Adipose tissue (tissue), 3 donors: ENCODE measurements around the gene SCAMP2. TPM values are rescaled to one million over a fixed set of nuclear protein-coding genes. Genes with fewer than 3 reads are reported as not detected.

Source experiments
- H3K27ac ChIP-seq: one replicate; pipeline ENCODE4 v1.5.1; 2013; ENCODE audit warnings: low read depth, low read length
- WGBS, 3 donors: extraction: QIAGEN DNeasy Blood & Tissue Kit; methylation state at CpG; one replicate each; pipeline ENCODE4 v1.1.7; 2013; 5-methylcytosine and 5-hydroxymethylcytosine counted together
- polyA plus RNA-seq, 3 donors: library from polyadenylated mRNA; stranded (reverse); fragments of 200-250 nt; gene quantifications; one replicate each; pipeline ENCODE4 v1.2.3, GENCODE V29; 2013
- donor health status: healthy with polysubstance abuse.
- donor health status: Bipolar disorder and iron deficiency.
- donor health status: healthy.

SCAMP2 gene
- polyA plus RNA-seq, 3 donors: 26.3 to 48.1 (median 34.8) TPM

GRCh38 chr15:74829486-74829885 lies 43.7 kb downstream of the SCAMP2 start:
- 61 to 75% (median 72%) methylated on average over 3 of the region's 3 CpGs for WGBS, 3 donors

DNA sequence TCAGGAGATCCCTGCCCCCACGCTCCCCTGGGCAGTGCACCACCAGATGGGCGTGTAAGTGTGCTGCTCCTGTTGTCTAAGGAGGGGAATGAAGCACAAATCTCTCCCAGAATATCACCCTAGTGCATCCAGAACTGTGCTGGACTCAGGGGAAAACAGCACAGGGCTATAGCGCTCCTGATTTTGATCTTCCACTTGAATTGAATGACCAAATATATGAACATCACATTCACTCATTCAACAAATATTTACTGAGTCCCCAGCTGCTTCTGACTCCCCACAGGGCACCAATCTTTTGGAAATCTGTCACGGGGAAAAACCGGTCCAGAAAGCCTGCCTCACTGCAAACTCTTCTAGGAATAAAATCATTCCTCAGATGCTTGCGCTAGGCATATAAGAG lies 44.3 kb downstream of the SCAMP2 start:
- no peak overlapping the region for H3K27ac ChIP-seq
- 66 to 77% (median 74%) methylated on average over 6 of the region's 6 CpGs for WGBS, 3 donors

More at GRCh38 chr15:74829486-74829885, 43.7 kb downstream of the SCAMP2 start:
- H3K27ac ChIP-seq: no peak overlapping the region

DNA sequence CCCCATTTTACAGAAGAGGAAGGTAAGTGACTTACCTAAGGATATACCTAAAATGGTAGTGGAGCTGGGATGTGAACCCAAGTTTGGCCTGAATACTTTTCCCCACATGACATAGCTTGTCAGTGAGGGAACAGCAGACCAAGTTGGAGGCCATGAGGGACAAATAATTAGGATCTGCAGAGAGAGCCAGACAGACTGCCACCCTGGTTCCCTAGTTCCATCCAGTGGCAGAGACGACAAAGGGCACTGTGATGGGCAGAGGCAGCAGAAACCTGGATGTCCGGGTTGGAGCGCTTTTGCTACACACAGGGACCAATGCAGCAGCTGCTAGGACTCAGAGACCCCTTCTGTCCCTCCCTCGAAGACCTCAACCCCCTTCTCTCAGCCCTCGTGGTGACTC lies 45.6 kb downstream of the SCAMP2 start:
- 45 to 66% (median 47%) methylated on average over 5 of the region's 5 CpGs for WGBS, 3 donors

GRCh38 chr15:74826921-74827320 lies 46.2 kb downstream of the SCAMP2 start:
- WGBS, 3 donors: 18 to 21% (median 19%) methylated on average over 21 of the region's 21 CpGs
- H3K27ac ChIP-seq: no peak overlapping the region

More for the DNA sequence above, 45.6 kb downstream of the SCAMP2 start:
- H3K27ac ChIP-seq: no peak overlapping the region

GRCh38 chr15:74826364-74826819 lies 46.8 kb downstream of the SCAMP2 start, which contains the start of gene CPLX3:
TSS of gene CPLX3 (plus strand) at chr15:74826627. CDS start at chr15:74826704, 77 bp downstream.
- 3 to 6% (median 4%) methylated on average over 24 to 44 of the region's 44 CpGs for WGBS, 3 donors

GRCh38 chr15:74825866-74826265 lies 47.3 kb downstream of the SCAMP2 start:
- no peak overlapping the region for H3K27ac ChIP-seq
- 47 to 50% (median 48%) methylated on average over 10 of the region's 10 CpGs for WGBS, 3 donors

More at GRCh38 chr15:74826364-74826819, 46.8 kb downstream of the SCAMP2 start, which contains the start of gene CPLX3:
- no peak within 1 kb of the TSS for H3K27ac ChIP-seq

DNA sequence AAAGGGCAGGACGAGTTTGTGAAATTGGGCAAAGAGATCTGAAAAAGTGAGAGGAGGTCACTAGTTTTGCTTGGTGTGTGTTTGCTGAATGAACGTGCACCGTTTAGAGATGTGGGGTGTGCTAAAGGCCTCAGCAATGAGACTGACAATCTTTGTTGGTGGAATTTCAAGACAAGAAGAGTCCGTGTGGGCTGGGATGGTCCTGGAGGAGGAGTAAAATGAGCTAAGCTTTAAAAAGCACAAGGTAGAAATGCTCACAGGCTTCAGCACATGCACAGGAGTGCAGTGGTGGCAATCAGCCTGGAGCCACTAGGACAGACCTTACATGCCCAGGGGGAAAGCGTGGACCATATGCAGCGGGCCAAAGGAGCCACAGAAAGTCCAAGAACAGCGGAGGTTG lies 48.2 kb downstream of the SCAMP2 start:
- WGBS, 3 donors: 75 to 81% (median 80%) methylated on average over 7 of the region's 7 CpGs
- H3K27ac ChIP-seq: no peak overlapping the region

GRCh38 chr15:74823324-74823723 lies 49.8 kb downstream of the SCAMP2 start:
- 73% methylated on average over 6 of the region's 6 CpGs for WGBS, 3 donors
- no peak overlapping the region for H3K27ac ChIP-seq

DNA sequence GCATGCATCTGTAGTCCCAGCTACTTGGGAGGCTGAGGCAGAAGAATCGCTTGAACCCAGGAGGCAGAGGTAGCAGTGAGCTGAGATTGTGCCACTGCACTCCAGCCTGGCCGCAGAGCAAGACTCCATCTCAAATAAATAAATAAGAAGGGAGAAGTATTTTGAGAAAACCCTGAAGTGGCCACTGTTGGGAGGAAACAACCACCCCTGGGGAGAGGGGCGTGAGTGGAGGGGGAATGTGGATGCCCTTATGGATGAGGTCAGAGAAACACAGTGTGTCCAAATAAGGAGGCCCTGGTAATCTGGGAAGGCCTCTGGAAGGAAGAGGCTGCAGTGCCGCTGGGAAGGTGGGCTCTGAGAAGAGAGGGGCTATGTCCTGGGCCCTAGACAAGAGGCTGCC lies 50.9 kb downstream of the SCAMP2 start:
- 85 to 91% (median 89%) methylated on average over 4 of the region's 4 CpGs for WGBS, 3 donors
- H3K27ac ChIP-seq: no peak overlapping the region

GRCh38 chr15:74821790-74822158 lies 51.4 kb downstream of the SCAMP2 start:
- H3K27ac ChIP-seq: no peak overlapping the region
- WGBS, 3 donors: 80 to 82% (median 81%) methylated on average over 7 of the region's 7 CpGs

- no peak overlapping the region for H3K27ac ChIP-seq
- 63 to 70% (median 68%) methylated on average over 11 of the region's 11 CpGs for WGBS, 3 donors
These were observed 51.9 kb downstream of the SCAMP2 start for GRCh38 chr15:74821091-74821789.

DNA sequence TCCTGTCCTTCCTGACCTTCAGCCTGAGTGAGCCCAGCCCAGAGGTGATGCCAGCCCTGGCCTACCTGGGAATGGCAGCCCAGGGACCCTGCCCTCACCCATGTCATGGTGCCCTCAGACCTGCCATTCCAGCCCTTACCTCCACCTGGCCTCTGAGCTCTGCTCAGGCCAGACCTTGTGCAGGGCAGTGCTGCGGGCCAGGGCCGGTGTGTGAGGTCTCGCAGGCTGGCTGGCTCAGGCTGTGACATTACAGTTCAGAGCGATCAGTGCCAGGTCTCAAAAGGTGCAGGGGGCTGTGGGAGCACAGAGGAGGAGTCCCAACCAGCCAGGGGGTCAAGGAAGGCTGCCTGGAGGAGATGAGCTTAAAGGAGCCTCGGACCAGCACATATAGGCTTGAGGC lies 53.1 kb downstream of the SCAMP2 start:
- 84 to 92% (median 85%) methylated on average over 5 of the region's 5 CpGs for WGBS, 3 donors
- H3K27ac ChIP-seq: no peak overlapping the region

GRCh38 chr15:74817370-74817737 lies 55.8 kb downstream of the SCAMP2 start:
- 19 to 42% (median 34%) methylated on average over 8 to 9 of the region's 9 CpGs for WGBS, 3 donors
- H3K27ac ChIP-seq: no peak overlapping the region

GRCh38 chr15:74816624-74817369 lies 56.4 kb downstream of the SCAMP2 start:
- 46 to 60% (median 59%) methylated on average over 19 of the region's 19 CpGs for WGBS, 3 donors
- H3K27ac ChIP-seq: no peak overlapping the region

- 83 to 91% (median 85%) methylated on average over 9 to 15 of the region's 15 CpGs for WGBS, 3 donors
- H3K27ac ChIP-seq: no peak overlapping the region
These were observed 57.2 kb downstream of the SCAMP2 start for GRCh38 chr15:74815961-74816360.

GRCh38 chr15:74815121-74815934 lies 57.8 kb downstream of the SCAMP2 start:
- H3K27ac ChIP-seq: no peak overlapping the region
- WGBS, 3 donors: 52 to 78% (median 73%) methylated on average over 9 to 10 of the region's 10 CpGs

DNA sequence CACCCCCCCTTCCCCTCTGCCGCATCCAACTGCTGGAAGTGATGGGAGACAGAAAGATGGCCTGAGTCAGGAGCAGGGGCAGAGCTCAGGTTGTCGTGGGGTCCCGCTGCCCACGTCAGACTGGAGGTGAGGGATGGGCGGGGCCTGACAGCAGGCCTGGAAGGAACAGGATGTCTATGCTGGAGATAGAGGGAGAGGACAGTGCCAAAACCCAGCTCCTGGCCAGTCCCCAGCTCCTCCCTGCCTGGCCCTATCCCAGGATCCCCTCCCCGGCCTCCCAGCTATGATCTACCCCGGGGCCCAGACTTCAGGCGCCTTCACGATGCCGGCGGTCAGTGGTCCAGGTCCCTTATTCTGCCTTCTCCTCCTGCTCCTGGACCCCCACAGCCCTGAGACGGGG lies 60.6 kb downstream of the SCAMP2 start, which contains the start of gene LMAN1L:
Gene LMAN1L (plus strand): TSS at position 303 of the 400 bp plus-strand sequence. CDS start 20 bp downstream, at position 323.
- WGBS, 3 donors: 60 to 78% (median 62%) methylated on average over 11 to 12 of the region's 12 CpGs

DNA sequence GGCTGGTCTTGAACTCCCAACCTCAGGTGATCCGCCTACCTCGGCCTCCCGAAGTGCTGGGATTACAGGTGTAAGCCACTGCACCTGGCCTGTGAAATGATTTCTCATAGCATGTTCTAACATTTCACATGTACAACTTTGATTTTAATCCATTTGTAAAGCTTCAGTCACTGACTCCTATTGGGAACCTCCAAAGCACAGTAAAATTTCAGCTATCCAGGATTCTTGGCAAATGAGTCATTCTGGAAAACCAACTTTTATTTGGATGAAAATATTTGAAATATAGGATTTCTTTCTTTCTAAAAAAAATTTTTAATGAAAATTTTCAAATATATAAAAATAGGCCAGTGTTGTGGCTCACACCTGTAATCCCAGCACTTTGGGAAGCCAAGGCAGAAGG lies 63.2 kb downstream of the SCAMP2 start:
- WGBS, 3 donors: 87 to 96% (median 95%) methylated on average over 3 of the region's 3 CpGs
- H3K27ac ChIP-seq: no peak overlapping the region

More for the DNA sequence above, 60.6 kb downstream of the SCAMP2 start, which contains the start of gene LMAN1L:
- H3K27ac ChIP-seq: no peak within 1 kb of the TSS
